ENCODE measurements around the gene LSM3.

Gene LSM3

DNA sequence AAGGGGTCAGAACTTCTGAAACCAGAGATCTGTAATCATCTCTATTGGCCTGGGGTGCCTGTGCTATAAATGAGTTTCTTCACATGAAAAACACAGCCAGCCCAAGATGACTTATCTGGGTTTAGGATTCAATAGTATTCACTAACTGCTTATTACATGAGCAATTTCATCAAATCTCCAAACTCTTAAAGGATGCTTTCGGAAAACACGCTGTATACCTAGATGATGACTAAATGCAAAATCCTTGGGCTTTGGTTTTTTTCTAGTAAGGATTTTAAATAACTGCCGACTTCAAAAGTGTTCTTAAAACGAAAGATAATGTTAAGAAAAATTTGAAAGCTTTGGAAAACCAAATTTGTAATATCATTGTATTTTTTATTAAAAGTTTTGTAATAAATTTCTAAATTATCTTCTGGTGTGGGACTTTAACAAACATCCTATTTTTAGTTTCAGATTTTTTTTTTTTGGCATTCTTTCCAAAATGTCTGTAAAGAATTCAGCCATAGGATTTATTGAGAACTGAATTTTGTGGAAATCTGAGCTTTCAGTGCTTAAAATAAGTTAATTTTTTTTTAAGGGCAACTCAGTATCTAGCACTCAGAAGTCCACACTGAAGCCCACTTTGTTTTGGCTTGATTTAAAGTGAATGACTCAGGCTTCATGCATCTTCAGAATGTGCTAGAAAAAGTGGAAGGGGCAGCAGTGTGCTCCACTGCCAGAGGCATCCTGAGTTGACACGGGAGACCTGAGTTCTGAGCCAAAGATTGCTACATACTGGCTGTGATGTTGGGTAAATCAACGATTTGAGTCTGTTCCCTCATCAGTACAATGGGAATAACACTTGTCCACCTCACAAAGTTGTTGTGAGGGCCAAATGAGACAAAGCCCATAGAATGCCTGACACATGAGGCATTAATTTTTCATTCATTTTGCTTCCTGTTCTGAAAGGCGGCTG is 35.1 kb upstream of the LSM3 start:
- no peak for DNase-seq (ENCODE audit: low read depth)

- peak; percentile 23 for DNase-seq (ENCODE audit: low read depth)
Observed at GRCh38 chr3:14144423-14145075, 34.1 kb upstream of the LSM3 start.

- DNase-seq (ENCODE audit: low read depth), result no peak
Observed at GRCh38 chr3:14145236-14145635, 33.4 kb upstream of the LSM3 start.

DNA sequence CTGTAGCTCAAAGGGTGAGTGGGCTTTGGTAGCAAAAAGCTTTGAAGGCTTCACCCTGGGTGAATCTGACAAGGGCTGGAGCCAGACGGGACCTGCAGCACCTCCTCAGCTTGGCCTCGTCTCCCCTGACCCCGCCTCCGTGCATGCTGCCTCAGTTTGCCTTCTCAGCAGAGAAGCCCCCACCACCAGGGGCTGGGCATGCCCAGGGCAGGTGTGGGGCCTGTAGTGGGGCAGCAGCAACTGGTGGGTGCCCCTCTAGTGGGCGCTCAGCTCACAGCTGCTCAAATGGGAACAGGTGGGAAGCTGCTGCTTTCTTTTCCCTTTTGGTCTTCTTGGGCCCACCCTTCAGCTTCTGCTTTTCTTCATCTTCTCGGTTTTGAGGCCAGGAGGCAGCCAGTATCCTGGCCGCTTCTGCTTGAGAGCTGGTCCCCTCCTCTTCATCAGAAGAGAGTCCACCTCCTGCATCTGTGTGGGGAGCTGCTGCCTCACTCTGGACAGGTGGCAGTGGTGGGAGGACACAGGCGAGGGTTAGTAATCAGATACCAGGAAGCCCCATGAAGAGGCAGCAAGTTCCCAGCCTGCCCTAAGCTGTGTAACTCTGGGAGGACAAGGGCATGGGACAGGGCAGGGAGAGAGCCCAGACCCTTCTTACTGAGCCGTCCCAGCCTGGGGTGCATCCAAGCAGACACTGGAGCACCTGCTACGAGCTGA is 32.8 kb upstream of the LSM3 start:
- no peak for DNase-seq (ENCODE audit: low read depth)

- no peak for DNase-seq (ENCODE audit: low read depth)
Observed at GRCh38 chr3:14146381-14147065, 32.1 kb upstream of the LSM3 start.

DNA sequence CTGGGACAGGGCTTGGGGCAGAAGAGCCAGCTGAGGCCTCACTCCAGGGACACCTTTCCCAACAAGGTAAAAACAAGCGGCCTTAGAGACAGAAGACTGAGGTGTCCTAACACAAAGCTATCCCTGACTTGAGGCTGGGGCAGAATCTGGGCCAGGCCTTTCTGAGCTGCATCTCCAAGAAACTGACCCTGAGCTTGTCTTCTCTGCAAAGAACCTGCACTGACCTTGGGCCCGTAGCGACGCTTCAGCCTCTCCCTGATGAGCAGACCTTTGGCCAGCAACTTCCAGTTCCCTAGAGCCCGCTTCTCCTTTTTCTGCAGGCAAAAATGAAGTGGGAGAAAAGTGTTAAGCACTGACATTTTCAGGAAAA is 31.6 kb upstream of the LSM3 start:
- DNase-seq (ENCODE audit: low read depth), result no peak

- no peak for DNase-seq (ENCODE audit: low read depth)
Observed at GRCh38 chr3:14147617-14148016, 31.0 kb upstream of the LSM3 start.

DNA sequence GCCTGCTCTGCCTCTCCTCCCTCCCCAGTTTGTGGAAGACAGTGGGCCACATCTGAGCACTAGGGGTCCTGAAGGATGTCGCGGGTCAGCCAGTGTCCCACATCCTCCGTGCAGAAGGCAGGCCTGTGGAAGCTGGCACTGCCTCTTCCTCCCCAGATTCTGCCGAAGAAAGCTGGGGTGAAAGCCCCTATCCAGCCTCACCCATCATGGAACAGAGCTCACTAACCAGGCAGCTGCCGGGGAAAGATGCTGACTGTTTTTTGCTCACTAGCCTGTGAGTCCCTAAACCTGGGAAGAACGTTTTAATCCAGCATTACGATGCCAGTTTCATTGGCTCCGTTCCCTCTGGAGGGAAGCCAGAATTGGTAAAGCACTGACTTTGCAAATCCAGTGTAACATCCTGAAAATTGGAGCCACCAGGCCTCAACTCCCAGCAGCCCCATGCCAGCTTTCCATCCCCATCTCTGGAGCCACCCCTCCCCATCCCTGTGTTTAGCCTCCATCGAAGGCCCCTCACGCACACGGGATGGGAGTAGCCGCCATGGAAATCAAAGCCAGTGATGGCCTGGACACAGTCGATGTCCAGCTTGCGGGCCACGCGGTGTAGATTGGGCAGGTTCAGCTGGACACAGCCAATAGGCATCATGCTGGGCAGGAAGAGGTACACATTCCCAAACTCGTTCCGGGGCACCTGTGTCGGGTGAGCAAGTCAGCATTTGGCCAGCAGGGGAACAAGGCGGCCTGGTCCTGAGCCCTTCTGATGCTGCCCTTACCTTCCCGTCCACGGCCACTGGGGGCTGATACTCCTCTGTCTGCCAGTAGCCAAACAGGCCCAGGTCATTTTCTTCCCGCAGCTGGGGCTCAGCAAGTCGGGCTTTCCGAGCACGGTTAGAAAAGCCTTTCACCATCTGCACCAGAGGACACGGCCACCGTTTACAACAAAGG is 30.3 kb upstream of the LSM3 start:
- DNase-seq (ENCODE audit: low read depth), result no peak

DNA sequence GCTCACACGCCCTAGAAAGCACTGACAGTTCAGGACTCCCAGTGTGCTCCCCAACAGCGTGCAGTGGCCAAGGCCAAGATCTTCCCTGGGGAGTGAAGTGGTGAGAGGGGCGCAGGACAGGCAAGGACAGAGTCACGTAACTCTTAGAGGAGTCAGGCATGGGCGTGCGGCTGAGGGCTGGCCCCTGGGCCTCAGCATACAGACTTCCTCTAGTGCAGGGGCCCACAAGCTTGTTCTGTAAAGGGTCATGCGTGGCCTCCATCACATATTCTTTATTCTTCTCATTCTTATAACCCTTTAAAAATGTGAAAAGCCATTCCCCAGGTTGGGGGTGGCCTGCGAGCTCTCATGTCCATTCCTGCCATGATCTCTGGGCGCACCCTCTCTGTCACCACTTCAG is 28.5 kb upstream of the LSM3 start:
- DNase-seq (ENCODE audit: low read depth), result no peak

- DNase-seq (ENCODE audit: low read depth), result no peak
Observed at GRCh38 chr3:14150491-14151230, 28.0 kb upstream of the LSM3 start.

- no peak for DNase-seq (ENCODE audit: low read depth)
Observed at GRCh38 chr3:14151471-14152083, 27.0 kb upstream of the LSM3 start.

DNA sequence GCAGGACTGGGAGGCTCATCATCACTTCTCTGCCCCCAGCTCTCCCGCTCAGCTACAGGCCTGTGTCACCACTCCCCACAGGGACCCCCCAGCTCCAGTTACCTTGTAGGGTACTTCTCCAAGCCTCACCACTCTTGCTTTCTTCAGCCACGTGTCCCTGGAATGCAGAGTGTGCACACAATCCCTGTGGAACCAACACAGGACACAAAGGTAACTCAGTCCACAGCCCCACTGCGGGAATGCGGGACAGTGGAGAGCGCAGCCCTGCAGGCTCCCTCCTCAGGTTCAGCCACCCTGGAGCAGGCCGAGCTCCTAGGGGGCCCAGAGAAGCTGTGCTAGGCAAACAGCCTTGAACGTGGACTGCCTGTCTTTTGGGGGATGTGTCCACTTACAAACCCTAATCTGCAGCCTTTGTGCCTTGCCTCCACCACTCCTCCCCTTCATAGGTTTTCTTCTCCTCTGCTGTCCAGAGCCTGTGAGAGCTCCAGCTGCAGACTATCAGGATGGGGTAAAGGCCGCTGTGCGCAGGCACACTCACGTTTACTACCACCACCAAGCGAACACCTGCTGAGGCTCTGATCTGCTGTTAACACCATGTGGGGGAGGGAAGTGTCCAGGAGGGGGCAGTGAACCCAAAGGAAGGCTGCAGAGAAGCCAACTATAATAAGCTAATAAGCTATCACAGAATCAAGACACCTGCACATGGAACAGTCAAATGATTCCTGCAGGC is 26.2 kb upstream of the LSM3 start:
- no peak for DNase-seq (ENCODE audit: low read depth)

- DNase-seq (ENCODE audit: low read depth), result no peak
Observed at GRCh38 chr3:14152963-14153355, 25.7 kb upstream of the LSM3 start.

DNA sequence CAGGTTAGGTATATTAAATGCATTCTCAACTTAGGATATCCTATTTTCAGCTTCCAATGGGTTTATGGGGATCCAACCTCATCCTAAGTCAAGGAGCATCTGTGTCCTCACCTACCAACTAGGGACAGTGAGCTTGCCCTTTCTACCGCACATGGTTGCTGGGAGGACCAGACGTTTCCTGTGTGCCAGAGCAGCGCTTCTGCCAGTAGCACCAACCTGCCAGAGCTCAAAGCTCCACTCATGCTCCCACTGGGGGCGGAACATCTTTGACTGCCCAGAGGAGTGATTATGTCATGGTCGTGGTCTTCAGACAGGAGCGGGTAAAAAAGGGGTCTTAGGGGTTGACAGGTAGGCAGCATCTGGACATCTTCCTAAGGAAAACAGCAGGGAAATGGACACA is 25.0 kb upstream of the LSM3 start:
- DNase-seq (ENCODE audit: low read depth), result no peak

GRCh38 chr3:14154276-14154675 is 24.3 kb upstream of the LSM3 start:
- DNase-seq (ENCODE audit: low read depth), result no peak

DNA sequence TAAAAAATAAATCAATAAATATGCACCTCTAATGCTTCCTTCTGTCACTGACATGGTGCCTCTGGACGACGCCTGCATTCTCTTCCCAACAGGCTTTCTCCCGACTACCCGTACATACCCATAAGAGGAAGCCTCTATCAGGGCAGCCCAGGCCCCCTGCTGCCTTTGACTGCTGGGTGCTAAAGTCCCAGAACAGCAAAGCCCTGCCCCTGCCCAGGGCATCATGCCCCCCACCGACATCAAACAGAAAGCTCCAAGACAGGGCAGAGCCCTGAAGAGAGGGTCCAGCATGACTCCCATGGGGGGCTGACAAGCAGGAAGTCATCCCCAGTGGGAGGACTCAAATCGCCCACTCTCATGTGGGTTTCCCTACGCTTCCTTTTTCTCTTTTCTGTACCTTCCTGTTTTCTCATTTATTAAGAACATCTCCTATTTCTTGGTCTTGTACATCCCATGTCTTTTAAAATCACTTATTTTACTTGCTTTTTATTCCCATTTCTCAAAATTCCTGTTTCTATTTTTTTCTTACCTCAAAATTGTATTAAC is 23.6 kb upstream of the LSM3 start:
- DNase-seq (ENCODE audit: low read depth), result no peak

GRCh38 chr3:14156201-14156600 is 22.4 kb upstream of the LSM3 start:
- no peak for DNase-seq (ENCODE audit: low read depth)

- DNase-seq (ENCODE audit: low read depth), result no peak
Observed at GRCh38 chr3:14156843-14157561, 21.6 kb upstream of the LSM3 start.
